HuH-7 (cell line): ENCODE data around the gene PLXNA2.

ENCODE experiments used
- DNase-seq: peaks from one replicate; pipeline ENCODE4 v3.0.0; 2011; ENCODE audit warnings: low spot score

The PLXNA2 gene

GRCh38 chr1:208160259-208160819 lies 83.8 kb downstream of the PLXNA2 start:
- DNase-seq, result no peak

GRCh38 chr1:208159555-208160258 lies 84.5 kb downstream of the PLXNA2 start:
- DNase-seq, result no peak

DNA sequence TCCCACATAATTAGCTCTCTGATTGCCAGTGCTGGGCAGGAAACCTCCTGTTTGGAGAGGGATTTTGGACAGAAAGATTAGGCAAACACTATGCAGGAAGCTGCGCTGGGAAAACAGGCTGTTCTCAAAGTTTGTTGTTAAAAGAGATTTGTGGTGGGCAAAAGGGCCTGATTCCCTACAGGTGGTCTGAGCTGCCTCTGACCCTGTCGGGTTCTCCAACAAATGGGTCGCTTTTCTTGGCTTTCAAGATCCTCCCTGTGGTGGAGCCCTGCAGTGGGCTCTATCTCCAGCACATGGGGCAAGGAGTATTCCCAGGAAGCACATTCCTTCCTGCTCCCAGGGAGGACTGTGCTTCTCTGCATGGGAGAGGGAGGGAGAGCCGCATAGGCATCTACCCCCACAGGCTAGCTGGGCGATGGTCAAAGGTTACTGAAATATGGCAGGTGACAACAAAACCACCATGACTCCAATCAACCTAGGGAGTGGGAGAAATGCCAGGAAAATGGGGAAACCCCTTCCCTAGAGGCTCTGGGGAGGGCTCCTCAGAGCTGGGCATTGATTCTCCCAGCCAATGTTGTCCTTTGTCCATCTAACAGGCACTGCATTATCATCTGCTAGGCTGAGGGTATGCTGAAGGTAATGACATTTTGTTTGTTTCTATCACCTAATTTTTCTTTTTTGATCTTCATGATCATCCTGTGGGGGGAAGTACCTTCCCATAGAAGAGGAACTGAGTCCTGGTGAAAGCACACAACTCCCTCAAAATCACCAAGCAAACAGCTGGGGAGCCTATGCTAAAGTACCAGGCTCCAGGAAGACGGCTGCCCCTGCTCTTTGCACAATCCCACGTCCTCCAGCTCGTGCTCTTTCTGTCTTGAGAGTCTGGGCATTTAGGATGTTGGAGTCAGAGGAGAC lies 85.3 kb downstream of the PLXNA2 start:
- peak; percentile 43 for DNase-seq

- no peak for DNase-seq
Measured at GRCh38 chr1:208157769-208158168, 86.4 kb downstream of the PLXNA2 start.

- no peak for DNase-seq
Measured at GRCh38 chr1:208156741-208157140, 87.4 kb downstream of the PLXNA2 start.

DNA sequence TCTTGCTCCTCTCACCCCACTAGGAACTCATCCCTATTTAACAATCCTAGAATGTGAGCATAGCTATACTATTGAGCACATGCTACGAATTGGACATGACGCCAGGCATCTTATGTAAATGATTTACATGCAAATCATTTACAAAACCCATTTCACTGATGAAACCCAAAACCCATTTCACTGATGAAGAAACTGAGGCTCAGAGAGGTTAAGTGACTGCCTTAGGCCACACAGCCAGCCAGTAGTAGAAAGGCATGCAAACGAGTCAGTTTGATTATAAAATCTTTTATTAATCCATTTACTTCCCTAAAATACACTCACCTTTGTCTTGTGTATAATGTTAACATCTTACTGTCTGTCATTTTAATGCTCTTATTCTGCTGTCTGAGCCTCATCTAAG lies 87.9 kb downstream of the PLXNA2 start:
- no peak for DNase-seq

- DNase-seq, result no peak
Measured at GRCh38 chr1:208154679-208155642, 89.2 kb downstream of the PLXNA2 start.

DNA sequence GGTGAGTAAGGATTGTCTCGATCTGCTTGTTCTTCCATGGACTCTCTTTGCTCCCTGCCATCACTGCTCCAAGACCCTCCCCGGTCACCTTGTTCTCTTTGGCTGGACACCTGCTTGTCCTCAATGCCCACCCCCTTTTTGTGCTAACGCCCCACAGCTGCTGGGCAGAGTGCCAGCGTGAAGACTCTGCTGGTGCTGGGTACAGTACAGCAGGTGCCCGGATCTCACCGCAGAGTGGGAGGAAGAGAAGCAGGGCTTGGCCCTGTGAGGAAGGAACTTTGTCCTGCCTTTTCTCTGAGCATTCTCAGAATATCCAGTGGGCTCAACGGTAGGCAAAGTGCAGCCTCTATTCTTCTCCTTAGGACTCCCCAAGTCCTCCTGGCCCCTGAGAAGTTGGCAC lies 90.1 kb downstream of the PLXNA2 start:
- DNase-seq, result no peak

- no peak for DNase-seq
Measured at GRCh38 chr1:208153386-208153785, 90.8 kb downstream of the PLXNA2 start.

- no peak for DNase-seq
Measured at GRCh38 chr1:208151728-208152598, 92.2 kb downstream of the PLXNA2 start.

GRCh38 chr1:208150833-208151458 lies 93.2 kb downstream of the PLXNA2 start:
- no peak for DNase-seq

- peak; percentile 55 for DNase-seq
Measured at GRCh38 chr1:208149776-208150514, 94.2 kb downstream of the PLXNA2 start.

GRCh38 chr1:208149213-208149612 lies 95.0 kb downstream of the PLXNA2 start:
- no peak for DNase-seq

DNA sequence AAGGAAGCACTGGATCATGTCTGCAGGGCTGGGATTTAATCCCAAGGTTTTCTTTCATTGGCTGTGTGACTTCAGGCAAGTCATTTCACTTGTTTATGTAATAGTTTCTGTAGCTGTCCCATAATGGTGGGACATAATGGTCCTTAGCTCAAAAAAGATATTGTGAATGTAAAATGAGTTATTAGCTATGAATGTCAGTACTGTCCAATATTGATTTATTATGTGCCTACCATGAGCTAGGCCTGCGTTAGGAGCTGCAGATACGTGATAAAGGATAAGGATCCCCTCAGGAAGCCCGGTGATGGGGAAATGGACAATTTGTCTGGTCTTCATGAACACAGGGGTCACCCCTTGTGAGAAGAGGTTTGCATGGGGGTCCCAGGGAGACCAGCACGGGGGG lies 95.8 kb downstream of the PLXNA2 start:
- DNase-seq, result no peak

DNA sequence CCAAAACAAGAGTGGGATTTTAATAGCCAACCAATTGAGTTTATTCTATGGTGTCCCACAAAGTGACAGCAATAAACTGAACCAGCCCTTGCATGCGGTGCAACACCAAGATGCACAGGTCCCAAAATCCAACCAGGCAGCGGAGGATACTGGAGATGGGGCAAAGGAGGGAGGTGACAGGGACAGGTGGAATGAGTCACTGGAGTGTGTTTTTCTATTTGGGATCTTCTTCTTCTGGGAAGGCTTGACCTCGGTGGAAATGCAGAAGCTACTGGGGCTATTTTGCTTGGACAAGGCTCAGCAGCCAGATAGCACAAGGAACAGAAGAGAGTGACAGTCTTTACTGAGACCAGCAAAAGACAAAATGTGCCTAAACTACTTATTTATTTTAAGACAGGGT lies 97.5 kb downstream of the PLXNA2 start:
- no peak for DNase-seq

DNA sequence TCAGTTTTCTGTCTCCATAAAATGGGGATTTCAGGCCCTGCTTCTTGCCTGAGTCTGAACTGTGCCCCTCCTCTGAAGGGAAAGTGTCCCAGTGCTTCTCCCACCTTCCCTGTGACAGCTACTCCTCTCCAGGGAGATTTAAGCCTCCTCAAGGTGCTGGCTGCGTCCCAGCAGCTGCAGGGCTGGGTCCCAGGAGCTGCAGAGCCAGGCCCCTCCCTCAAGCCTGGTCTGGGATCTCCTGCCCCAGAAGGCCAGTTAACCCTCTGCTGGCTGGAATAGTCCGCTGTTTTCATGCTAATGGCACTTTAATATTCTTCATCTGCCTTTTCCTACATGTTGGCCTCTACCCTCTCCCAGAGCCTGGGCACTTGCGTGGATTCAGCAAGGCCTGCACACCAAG lies 99.0 kb downstream of the PLXNA2 start:
- no peak for DNase-seq

- no peak for DNase-seq
Measured at GRCh38 chr1:208142590-208143382, 101.4 kb downstream of the PLXNA2 start.

DNA sequence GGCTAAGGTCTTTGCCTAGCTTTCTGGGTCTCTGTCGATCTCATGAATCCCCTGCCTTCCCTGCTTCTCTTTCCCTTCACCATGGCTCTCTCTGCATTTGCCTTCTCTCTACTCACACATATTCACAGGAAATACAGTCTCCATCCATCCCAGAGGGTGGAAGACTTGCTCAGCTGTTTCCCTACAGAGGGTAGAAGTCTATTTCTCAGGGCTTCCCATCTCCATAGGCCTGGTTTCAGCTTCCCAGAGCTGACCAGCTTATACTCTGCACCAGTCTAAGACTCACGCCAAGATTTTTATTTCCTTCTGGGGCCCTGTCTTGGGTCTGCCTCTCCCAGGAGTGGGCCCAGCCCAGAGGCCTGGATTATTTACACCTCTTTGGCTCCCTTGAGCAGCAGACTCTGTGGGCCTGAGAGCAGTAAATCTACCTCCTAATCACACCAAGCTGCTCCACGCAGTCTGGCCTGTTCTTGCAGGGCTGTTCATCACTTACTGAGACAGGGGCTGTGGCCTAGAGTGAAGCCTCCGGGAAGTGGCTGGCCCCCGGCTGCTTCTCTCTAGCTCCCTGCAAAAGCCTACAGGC lies 102.5 kb downstream of the PLXNA2 start:
- DNase-seq, result no peak
